Activated gamma-delta T cell treated with anti-CD3 and anti-CD28 coated beads, Interleukin-2, amount 50 U/mL, for 16 hours (primary cell): Measurements from ENCODE around the gene MBIP.

ENCODE experiments used
- DNase-seq: peaks from one replicate; pipeline ENCODE4 v3.0.0-alpha.2; 2020; ENCODE audit warnings: low read depth

The MBIP gene

DNA sequence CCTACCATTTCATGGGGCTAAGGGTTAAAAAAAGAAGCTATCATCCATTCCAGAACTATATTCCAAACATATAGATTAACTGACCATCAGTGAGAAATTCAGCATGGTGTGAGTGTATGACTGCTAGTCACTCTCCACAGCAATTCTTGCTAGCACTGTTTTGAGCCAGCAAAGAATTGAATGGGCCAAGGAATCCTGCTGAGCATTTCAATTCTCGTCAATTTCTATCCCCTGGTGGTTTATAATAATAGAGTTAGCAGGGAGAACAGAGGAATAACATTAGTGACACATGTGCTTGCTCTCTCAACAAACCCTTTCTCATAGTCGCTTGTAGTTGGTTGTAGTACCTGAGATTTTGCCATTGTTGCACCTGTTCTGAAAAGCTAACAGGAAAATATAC lies 7.2 kb downstream of the MBIP start:
- no peak for DNase-seq

DNA sequence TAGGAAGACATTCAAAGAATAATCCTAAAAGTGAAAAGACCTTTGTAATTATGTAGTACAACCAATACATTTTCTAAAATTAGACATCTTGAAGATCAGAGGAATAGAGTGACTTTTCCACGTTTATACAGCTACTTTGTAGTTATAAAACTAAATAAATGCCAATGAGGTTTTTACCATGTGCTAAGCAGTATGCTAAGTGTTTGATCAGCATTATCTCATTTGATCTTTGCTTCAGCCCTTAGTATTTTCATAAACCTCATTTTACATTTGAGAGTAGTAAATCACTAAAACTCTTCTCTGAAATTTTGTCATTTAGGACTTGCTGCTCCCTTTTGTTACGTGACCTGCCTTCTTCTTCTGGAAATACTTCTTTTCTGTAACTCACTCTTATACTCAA lies 13.6 kb downstream of the MBIP start:
- no peak for DNase-seq

DNA sequence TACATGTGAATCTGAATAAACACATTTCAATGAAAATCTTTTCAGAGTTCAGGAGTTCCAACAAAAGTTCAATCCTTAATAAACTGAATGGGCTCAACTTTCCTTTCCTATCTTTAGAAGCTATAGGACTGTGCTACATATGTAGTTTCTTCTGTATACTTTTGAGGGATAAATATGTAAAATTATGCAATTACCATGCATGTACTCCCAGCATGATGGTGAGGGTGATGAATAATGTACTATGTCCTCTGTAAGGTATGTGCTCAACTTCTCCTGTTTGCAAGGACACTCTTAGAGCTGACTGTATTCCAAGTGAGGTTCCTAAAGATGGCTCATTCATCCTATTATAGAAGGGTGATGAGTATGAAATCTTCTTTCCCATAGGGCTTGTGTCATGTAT lies 15.5 kb downstream of the MBIP start:
- no peak for DNase-seq

DNA sequence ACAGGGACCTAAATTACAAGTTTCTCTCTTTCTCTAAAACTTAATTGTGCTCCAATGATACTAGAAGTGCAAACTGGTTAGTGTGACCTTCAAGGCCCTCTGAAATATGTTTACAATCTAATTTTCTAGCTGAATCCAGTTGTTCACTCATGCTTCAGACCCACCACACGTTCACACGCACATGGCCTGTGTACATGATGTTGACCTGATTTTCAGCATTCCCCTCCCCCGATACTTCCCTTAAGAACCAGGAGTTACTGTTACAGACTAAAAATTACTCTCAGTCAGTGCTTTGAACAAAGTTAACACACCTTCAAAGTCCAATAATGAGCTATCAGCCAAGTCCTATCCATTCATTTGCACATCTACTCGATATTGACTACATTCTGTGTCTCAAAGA lies 16.5 kb downstream of the MBIP start:
- no peak for DNase-seq

DNA sequence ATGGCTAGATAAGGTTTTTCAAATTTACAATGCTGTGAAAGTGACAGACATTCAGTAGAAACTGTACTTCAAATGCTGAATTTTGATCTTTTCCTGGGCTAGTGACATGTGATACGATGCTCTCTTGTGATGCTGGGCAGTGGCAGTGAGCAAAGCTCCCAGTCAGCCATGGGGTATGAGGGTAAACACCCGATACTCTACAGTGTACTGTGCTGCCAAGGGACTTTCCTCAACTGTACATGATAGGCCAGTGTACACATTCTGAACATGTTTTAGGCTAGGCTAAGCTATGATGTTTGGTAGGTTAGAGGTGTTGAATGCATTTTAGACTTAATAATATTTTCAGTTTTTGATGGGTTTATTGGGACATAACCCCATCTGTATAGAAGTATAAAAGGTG lies 17.6 kb downstream of the MBIP start:
- DNase-seq, result no peak

DNA sequence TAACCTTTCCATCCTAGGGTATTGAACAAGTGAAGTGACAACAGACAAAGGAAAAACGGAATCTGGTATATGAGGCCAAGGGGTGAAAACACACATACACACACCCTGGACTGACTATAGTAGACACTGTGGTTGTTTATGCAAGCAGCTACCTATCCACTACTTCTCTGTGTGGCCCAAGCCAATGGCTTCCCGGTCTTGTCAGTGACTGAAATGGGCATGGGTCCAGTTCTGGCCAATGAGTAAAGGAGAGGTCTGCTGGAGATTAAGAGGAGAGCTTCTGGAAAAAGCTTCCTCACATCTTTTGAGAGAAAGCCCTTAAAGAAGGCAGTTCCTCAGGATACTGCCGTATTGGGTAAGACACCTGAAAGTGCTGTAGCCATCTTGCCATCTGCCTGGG lies 19.3 kb downstream of the MBIP start:
- no peak for DNase-seq

DNA sequence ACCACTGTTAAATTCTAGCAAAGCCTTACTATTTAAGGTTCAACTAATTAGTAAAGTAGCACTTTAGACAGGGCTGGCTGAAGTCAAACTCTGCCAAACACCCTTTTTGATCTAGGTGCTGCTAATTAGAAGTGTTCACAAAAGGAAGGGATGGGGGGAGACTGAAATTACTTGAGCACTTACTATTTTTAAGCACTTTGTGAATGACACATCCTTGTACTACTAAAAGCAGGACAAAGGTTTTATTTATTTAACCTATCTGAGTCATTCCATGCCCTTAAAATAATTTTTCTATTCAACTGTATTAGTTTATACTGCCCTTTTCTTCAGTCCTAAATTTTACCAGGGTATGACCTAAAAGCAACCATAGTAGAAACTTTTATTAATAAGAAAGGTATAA lies 20.1 kb downstream of the MBIP start:
- no peak for DNase-seq

DNA sequence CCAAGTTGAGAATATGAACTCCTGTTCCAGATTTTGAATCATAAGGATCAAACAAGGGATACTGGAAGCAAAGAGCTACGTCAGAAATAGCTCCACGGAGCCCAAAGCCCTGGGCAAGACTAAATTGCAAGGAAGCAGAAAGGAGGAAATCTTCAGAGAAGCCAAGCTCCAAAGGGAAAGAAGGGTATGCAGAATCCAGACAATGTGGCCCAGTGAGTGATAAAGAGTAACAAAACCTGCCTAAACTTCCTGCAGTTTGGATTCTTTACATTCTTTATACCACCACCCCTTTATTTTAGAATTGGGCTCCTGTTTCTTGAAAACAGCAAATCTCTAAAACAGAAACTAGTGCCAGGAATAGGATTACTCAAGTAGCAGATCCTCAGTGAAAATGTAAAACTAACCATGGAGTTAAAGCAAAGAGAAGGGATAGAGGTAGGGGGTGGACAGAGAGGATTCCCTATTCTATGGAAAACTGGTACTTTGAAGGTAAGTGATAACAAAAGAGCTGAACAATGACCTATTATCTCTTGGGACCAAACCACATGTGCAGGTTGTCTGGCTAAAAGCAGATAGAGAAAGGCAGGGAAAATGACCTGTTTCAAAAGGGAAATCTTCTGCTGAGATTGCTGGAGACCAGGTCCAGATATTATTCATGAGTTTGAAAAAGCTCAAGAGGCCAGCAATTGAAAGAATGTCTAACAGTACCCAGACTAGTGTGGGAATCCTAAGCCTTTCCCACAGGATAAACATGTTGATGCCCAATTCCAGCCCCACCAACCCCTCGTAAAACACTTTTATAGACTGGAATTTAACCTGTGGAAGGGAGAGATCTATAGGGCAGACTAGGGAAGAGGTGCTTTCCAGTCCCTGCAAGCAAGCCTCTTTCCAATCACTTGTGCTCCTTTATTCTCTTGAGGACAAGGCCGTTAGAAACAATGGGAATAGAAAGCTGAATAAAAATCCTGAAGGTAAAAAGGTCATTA lies 24.5 kb downstream of the MBIP start:
- no peak for DNase-seq

DNA sequence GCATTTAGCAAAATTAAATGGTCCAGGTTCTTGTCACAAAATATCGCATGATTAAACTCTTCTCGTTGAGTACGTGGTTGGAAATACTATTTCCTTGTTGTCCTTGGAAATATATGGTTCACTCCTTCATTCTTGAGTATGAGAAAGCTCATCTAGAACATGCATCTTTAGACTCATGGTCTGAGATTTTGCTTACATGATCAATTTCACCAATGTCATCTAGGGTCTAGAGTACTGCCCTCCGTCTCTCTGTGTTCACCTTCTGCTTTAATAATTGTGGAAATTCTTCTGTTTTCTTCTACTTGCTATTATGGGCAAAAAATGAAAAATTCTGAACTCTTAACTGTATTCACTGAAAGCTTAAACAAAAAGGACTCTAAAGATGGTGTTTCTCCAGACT lies 25.9 kb downstream of the MBIP start:
- DNase-seq, result no peak

DNA sequence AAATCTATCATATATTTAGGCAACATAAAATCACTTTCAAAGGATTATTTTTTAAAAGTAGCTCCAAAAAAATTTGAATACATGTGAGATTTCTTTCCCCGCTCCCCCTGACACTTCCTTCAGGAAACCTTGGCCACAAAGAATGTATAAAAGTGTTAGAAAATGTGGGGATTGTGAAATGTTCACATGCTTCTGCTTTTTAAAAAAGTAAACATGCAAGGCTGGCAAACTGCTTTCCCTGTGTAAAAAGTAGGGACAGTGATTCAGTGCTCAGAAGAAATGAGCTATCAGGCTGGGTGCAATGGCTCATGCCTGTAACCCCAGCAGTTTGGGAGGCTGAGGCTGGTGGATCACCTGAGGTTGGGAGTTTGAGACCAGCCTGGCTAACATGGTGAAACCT lies 26.6 kb downstream of the MBIP start:
- no peak for DNase-seq

DNA sequence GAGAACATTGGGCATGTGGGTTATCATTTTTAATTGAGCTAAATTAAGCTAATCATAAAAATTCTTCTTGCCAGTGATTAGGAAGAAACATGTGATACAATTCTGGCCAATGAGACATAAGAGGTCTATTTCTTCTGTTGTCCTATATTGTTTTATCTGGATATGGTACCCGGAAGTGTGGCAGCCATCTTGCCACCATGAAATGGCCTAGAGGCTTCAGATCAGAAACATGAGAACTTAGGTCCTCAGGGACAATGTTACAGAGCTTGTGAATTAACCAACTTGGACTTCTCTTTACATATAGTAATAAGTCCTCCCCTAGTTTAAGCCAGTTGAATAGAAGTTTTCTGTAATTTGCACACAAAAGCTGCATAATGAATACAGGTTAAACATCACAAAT lies 30.5 kb downstream of the MBIP start:
- no peak for DNase-seq

DNA sequence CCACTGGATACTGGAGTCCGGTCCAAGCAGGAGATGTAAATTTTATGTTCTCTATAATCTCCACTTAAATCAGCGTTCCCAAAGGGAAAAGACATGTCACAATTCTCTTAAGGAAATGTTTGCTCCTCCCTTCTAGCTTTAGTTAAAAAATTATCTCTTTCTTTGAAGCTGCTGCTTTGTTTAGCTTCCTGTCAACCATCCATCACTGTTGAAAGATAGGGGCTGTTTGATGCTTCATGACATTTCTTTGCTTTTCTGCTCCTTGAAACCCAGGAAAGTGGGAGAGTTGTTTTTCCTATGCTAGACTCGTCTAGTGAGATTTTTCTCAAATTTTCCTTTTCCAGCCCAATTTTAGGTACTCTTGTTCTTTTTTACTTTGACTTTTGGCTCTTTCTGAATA lies 31.9 kb downstream of the MBIP start:
- no peak for DNase-seq

DNA sequence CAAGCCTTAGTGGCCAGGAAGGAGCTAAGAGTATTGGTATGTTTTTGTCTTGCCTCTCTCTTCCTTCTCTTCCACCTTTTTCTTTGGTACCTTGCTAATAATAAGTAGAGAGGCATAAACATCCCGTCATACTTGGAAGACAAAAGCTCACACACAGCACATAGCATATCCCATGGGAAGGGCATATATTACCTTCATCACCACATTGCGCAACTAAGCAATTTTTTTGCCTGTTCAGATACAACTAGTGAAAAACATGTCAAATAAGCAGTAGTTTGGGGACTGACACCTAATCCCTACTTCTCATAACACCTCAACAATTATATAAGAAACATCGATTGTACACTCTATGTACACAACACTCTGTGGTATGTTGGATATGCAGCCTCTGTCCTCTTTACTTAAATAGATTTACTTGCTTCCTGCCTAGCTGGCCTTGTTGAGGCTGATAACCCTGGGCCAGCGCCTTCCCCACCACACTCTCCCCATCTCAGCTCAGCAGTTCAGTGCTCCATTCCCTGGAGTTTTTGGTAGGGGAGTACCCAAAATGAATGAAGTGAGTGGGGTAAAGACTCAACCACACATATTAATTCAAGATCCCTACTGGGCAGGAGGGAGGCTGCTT lies 35.4 kb downstream of the MBIP start:
- DNase-seq, result no peak

DNA sequence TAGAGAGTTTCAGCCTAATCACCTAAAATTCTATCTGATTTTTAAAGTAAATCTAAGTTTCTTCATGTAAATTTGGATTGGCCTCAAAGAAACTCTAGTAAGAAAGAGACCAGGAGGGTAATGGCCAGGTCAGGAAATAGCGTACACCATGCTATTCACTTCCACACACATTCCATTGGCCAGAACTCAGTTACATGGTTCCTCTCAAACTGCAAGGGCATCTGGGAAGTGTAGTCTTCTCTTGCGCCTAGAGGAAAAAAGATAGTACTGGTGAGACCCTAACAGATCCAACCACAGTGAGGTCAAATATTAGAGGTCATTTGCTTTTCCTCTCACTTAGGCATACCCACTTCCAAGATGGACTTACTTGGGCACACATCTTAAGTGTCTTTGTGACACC lies 39.1 kb downstream of the MBIP start:
- no peak for DNase-seq

DNA sequence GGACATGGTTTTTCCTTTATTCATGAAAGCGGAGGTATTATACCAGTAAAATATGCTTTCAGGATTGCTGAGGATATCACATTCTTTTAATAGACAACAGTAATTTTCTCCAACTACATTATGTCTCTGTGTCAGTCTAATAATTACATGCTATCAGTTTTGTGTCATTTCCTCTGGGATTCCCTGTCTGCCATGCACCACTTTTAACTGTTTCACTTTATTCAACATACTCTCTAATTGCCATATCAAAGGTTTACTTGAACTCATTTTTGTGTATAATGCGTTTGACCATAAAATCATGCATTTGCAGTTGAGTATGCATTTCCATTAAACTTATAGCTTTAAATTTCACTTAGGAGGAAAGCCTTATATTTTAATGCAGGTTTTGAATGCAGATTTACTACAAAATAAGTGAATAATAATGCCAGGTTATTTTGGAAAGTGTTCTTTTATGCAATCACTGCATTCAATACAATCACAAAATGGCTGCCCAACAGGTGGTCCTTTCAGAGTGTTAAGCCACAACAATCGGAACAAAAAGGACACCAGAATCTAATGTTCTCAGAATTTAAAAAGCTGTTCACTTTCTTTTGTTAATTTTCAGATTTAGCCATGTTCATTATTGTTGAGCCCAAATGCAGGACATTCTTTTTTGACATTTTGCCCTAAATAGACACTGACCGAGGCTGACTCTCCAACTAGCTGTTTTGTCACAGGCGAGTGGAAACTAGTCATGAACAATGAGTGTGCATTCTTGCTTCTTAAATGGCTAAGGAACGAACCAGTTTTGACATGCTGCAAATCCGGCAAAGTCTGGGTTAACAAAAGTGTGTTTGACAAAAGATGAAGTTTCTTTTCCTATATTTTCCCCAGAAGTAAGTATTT lies 40.9 kb downstream of the MBIP start:
- DNase-seq, result no peak

DNA sequence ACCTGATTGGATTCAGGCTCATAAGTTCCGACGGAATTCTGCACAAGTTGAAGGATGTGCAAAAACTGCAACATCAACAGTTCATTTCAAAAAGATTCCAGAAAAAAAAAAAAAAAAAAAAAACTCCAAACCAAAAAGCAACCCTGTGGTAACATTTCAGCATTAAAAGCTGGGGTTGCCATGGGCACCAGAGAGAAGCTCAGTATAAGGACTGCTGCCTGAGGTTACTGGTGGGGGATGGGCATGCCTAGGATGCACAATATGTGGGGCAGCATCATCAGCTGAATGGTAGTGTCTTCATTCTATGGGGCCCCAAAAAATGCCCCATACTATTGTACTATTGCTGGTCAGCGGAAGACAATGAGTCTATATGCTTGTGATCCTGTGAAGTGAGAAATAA lies 44.7 kb downstream of the MBIP start:
- DNase-seq, result no peak

DNA sequence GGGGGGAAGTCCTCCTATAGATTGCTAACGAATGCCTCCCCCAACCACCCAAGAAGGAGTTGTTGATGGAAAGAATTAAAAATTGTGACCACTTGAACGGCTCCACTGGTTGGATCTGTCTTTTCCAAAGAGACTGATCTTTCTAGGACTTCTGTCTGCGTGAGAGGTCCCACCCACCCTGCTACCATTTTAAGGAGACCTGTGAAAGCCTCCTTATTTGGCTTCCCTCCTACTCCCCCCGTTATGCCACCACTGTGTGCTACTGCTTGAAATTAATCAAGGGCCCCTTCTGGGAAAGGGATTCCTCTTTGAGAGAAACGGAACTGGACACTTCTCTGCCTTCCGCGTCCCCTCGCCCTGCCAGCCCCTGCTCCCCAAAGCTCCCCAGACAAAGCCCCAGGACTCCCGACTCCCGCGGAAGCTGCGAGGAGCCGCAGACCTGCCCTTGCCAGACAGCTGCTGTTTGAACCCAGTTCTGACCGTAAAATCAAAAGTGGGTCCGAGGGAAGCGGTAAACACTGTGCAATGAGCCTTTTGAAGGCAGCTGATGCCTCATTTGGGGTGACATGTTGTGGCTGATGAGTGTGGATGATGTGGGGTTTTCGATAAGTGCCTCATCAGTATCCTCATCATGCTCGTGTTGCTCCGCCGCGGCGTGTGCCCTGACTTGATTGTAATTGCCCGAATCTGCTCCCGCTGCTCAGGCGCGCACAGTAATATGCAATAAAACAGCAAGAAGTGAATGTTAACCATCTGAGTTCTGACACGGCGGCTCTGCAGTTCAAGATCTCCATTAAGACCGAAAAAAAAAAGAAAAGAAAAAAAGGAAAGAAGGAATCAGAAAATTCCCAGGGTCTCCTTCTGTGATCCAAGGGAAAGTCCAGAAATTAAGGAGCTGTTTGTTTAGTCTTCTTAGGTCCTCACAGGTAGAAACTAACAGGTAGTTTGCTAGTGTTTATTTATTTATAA lies 48.2 kb downstream of the MBIP start:
- DNase-seq, result no peak

DNA sequence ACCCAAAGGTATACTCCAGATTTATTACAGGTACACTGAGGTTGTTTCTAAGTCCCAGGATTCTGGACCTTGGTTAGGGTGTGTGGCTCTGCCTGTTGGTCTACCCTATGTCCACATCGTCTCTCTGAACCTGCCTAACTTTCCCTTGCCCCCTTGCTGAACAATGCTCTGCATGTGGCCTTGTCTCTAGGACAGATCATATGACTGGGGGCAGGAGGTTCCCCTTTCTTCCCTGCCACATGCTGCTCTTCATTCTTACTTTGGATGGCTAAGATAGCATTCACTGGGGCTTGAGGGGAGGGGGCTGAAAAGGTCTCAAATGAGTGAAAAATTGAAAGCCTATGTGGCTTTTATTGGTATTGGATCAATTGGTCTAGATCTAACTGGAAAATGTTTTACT lies 49.2 kb downstream of the MBIP start:
- DNase-seq, result no peak

DNA sequence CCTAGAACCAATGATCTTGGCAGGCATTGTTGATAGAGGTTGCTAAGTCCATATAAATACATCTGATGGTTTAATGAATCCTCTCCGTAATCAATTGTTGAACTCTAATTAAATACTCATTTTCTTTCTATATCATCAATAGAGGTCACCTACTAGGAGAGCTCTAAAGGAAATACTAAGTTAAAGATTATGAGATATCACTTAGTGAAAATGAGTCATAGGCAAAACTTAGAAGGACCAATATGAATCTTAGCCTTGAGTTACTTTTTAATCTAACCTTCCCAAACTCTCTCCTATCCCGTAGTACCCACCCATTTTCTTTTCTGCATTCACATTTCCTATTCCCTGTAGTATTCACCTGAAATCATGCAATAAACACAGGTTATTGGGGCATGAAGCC lies 50.2 kb downstream of the MBIP start:
- DNase-seq, result no peak

DNA sequence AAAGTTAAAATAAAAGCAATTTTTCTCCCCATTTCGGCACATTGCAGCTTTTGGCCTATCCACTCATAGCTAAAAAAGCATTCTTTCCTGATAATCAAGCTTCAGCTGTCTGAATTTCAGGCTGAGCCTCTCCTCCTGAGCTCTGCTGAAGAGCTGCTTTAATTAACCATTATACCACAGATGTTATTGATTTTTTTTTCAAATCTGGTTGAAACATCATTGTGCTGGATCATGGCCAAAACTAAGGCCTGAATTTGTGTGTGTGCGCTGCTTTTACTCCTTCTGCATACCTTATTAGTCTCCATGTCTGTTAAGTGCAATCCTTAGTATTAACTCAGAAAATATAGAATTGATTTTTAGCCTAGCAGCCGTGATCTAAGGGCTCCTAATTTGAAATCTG lies 52.3 kb downstream of the MBIP start:
- DNase-seq, result no peak

DNA sequence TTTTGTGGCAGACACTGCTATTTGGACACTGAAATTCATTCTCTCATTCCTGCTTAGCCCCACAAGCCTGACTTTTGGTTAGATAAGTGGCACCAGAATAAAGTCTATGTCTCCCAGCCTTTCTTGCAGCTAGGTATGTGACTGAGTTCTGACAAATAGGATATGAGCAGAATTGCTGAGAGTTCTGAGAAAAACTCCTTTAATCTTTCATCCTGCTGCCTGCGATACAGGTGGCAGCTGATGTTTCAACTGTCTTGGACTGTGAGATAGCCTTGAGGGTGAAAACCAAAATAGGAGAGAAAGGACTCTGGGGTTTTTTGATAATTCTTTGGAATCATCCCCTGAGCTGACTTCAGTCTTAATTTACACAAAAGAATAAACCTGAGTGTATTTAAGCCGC lies 55.8 kb downstream of the MBIP start:
- no peak for DNase-seq

DNA sequence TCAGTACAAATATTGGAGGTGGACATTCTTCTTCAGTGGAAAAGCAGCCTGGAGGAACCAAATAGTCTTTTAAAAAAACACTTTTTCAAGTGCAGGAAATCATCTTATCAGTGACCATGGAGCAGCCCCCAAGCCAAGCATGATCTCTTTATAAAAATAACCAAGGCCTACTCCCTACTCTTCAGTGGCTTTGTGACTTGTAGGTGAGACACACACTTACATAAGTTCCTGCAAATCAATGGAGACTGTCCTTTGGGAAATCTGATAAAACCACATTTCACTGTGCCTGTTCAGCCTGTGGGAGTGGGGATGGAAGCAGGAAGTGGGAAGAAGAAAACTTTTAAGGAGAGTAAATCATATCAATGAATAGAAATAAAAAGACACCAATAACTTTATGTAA lies 56.3 kb downstream of the MBIP start:
- no peak for DNase-seq
